Fibroblast of lung (primary cell): Measurements from ENCODE around the gene PEX11G. TPM values are rescaled to one million over a fixed set of nuclear protein-coding genes. Genes with fewer than 3 reads are reported as not detected.

Source experiments
- DNase-seq, 2 donors: peaks; one replicate each; pipeline versions ENCODE4 v3.0.0 to v3.0.0-alpha.2; 2010; ENCODE audit warnings: low read depth in 2 of 2
- H2AFZ ChIP-seq: 2 replicates; pipeline ENCODE4 v1.5.1; 2012; ENCODE audit warnings: low read length, control low read depth, inconsistent platforms
- H3K27ac ChIP-seq: 2 replicates; pipeline ENCODE4 v1.5.1; 2011; ENCODE audit warnings: low read length, control low read depth; ENCODE audit not compliant: insufficient read depth
- H3K27me3 ChIP-seq: 2 replicates; pipeline ENCODE4 v1.5.1; 2011; ENCODE audit warnings: mild to moderate bottlenecking, low read length; ENCODE audit not compliant: control insufficient read depth, insufficient read depth
- H3K36me3 ChIP-seq: 2 replicates; pipeline ENCODE4 v1.5.1; 2011; ENCODE audit warnings: low read length; ENCODE audit not compliant: control insufficient read depth, insufficient read depth
- H3K4me1 ChIP-seq: 2 replicates; pipeline ENCODE4 v1.5.1; 2011; ENCODE audit warnings: low read length; ENCODE audit not compliant: control insufficient read depth, insufficient read depth; ENCODE audit errors: extremely low read depth
- H3K4me2 ChIP-seq: 2 replicates; pipeline ENCODE4 v1.5.1; 2011; ENCODE audit warnings: low read length, control low read depth; ENCODE audit not compliant: insufficient read depth; ENCODE audit errors: extremely low read depth
- H3K4me3 ChIP-seq, 4 experiments: fragments of 200-600 bp in 1 of 4; sonication (generic) in 1 of 4; replicated peaks in 1 of 4; 2 replicates each; pipeline ENCODE4 v1.5.1; 2011 to 2016; ENCODE audit warnings: low read length in 4 of 4, low read depth in 3 of 4, mild to moderate bottlenecking in 3 of 4, control low read depth in 2 of 4, inconsistent platforms in 1 of 4, mixed read lengths in 1 of 4; ENCODE audit not compliant: insufficient read depth in 1 of 4; ENCODE audit errors: control extremely low read depth in 1 of 4
- H3K79me2 ChIP-seq: 2 replicates; pipeline ENCODE4 v1.5.1; 2012; ENCODE audit warnings: mild to moderate bottlenecking, low read length, inconsistent platforms; ENCODE audit not compliant: control insufficient read depth, insufficient read depth
- H3K9ac ChIP-seq: 2 replicates; pipeline ENCODE4 v1.5.1; 2011; ENCODE audit warnings: mild to moderate bottlenecking, low read length, control low read depth; ENCODE audit not compliant: insufficient read depth
- H3K9me3 ChIP-seq: 2 replicates; pipeline ENCODE4 v1.5.1; 2012; ENCODE audit warnings: low read depth, low read length; ENCODE audit not compliant: control insufficient read depth, insufficient read depth
- H4K20me1 ChIP-seq: 2 replicates; pipeline ENCODE4 v1.5.1; 2011; ENCODE audit warnings: low read length; ENCODE audit not compliant: control insufficient read depth, insufficient read depth; ENCODE audit errors: extremely low read depth
- CTCF ChIP-seq, 2 donors: IDR thresholded peaks in 1 of 2; conservative IDR thresholded peaks in 1 of 2; 1 replicate in 1 of 2; 2 replicates in 1 of 2; pipeline ENCODE4 v1.5.1; 2011 to 2012; ENCODE audit warnings: low read length in 2 of 2, control low read depth in 1 of 2, inconsistent platforms in 1 of 2, low read depth in 1 of 2, mild to moderate bottlenecking in 1 of 2
- EZH2 ChIP-seq: IDR thresholded peaks from 2 replicates; pipeline ENCODE4 v1.5.1; 2012; ENCODE audit warnings: low read length, control low read depth, mild to moderate bottlenecking; ENCODE audit errors: missing control alignments
- polyA plus RNA-seq, 2 donors: library from polyadenylated mRNA; depleted of rRNA in 1 of 2; stranded (reverse) in 1 of 2; unstranded in 1 of 2; fragments of >200 nt; gene quantifications; 2 replicates each; pipeline ENCODE4 v1.2.1, GENCODE V29; 2011 to 2012; ENCODE audit warnings: missing spikeins in 1 of 2
- total RNA-seq: library from RNA; depleted of rRNA; stranded (reverse); fragments of >200 nt; gene quantifications from 2 replicates; pipeline ENCODE4 v1.2.1, GENCODE V29; 2014

Gene PEX11G
- total and polyA plus RNA-seq, 2 donors (not counting 1 experiment from before 2014, with no cell fraction given) = 1.2 to 3.8 TPM

- Histone ChIP-seq H3K36me3 (peaks cover 11% of the 10 kb centered on the region), H3K79me2 (no peaks in the 10 kb centered on the region), H3K27me3 (no peaks in the 10 kb centered on the region), H3K4me1 (no peaks in the 10 kb centered on the region), H3K9me3 (no peaks in the 10 kb centered on the region), H3K27ac (no peak overlapping the region), H3K4me2 (no peak overlapping the region), H3K9ac (no peak overlapping the region), H3K4me3 (no peak overlapping the region), H2AFZ (no peak overlapping the region), H4K20me1 (no peaks in the 10 kb centered on the region)
- TF ChIP-seq CTCF (conservative IDR thresholded peaks at IDR 0.05 in 1 of 2, IDR thresholded peaks at IDR 0.05 in 1 of 2; ENCODE audit: low read depth in 1 of 2, low read length in 2 of 2) = no peak
- no peak for TF ChIP-seq EZH2
- DNase-seq = peak in 1 of 2 donors; percentile 94
Measured at GRCh38 chr19:7460562-7460966, 28.3 kb downstream of the PEX11G start.

- H3K36me3 ChIP-seq = peaks cover 11% of the 10 kb centered on the region
- no peak overlapping the region for H3K4me2 ChIP-seq
- H3K4me3 ChIP-seq = no peak overlapping the region
- H2AFZ ChIP-seq = no peak overlapping the region
- TF ChIP-seq CTCF (conservative IDR thresholded peaks at IDR 0.05 in 1 of 2, IDR thresholded peaks at IDR 0.05 in 1 of 2; ENCODE audit: low read depth in 1 of 2, low read length in 2 of 2) (no peak), EZH2 (no peak)
- H4K20me1 ChIP-seq = no peaks in the 10 kb centered on the region
- H3K27ac ChIP-seq = no peak overlapping the region
- H3K27me3 ChIP-seq = no peaks in the 10 kb centered on the region
- H3K4me1 ChIP-seq = no peaks in the 10 kb centered on the region
- no peaks in the 10 kb centered on the region for H3K9me3 ChIP-seq
- no peaks in the 10 kb centered on the region for H3K79me2 ChIP-seq
- H3K9ac ChIP-seq = no peak overlapping the region
- DNase-seq = no peak
Measured at GRCh38 chr19:7459773-7460172, 29.1 kb downstream of the PEX11G start.

GRCh38 chr19:7458675-7459074 lies 30.2 kb downstream of the PEX11G start:
- Histone ChIP-seq H3K36me3 (peaks cover 11% of the 10 kb centered on the region), H3K79me2 (no peaks in the 10 kb centered on the region), H3K9ac (no peak overlapping the region), H4K20me1 (no peaks in the 10 kb centered on the region), H2AFZ (no peak overlapping the region), H3K4me2 (no peak overlapping the region), H3K9me3 (no peaks in the 10 kb centered on the region), H3K4me1 (no peaks in the 10 kb centered on the region), H3K27me3 (no peaks in the 10 kb centered on the region), H3K27ac (no peak overlapping the region), H3K4me3 (no peak overlapping the region)
- TF ChIP-seq EZH2 = no peak
- TF ChIP-seq CTCF (conservative IDR thresholded peaks at IDR 0.05 in 1 of 2, IDR thresholded peaks at IDR 0.05 in 1 of 2; ENCODE audit: low read depth in 1 of 2, low read length in 2 of 2) = no peak
- no peak for DNase-seq
